ENCODE measurements around the gene DGKH.

The DGKH gene

DNA sequence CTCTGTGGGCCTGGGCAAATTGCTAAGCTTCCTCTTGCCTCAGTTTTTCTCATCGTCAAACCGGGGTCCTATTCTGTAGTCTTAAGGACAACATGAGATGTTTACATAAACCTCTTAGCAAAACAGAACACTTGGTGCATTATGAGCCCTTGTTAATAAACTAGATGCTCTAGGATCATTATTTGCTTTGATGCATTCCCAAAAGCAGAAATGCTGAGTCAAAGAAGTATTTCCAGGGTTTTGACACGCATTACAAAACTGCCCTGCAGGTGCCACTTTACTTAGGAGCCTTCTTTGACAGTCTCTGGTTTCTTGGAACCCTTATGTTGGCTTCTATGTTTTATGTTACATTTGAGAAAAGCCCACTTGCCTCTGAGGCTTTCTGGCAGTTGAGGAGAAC is 235.6 kb downstream of the DGKH start:
- TF ChIP-seq, protein P1, sequence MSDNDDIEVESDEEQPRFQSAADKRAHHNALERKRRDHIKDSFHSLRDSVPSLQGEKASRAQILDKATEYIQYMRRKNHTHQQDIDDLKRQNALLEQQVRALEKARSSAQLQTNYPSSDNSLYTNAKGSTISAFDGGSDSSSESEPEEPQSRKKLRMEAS (IDR thresholded peaks at IDR 0.05) = no peak
- no peak for TF ChIP-seq NFIC (IDR thresholded peaks at IDR 0.05)
- TF ChIP-seq, protein P2, sequence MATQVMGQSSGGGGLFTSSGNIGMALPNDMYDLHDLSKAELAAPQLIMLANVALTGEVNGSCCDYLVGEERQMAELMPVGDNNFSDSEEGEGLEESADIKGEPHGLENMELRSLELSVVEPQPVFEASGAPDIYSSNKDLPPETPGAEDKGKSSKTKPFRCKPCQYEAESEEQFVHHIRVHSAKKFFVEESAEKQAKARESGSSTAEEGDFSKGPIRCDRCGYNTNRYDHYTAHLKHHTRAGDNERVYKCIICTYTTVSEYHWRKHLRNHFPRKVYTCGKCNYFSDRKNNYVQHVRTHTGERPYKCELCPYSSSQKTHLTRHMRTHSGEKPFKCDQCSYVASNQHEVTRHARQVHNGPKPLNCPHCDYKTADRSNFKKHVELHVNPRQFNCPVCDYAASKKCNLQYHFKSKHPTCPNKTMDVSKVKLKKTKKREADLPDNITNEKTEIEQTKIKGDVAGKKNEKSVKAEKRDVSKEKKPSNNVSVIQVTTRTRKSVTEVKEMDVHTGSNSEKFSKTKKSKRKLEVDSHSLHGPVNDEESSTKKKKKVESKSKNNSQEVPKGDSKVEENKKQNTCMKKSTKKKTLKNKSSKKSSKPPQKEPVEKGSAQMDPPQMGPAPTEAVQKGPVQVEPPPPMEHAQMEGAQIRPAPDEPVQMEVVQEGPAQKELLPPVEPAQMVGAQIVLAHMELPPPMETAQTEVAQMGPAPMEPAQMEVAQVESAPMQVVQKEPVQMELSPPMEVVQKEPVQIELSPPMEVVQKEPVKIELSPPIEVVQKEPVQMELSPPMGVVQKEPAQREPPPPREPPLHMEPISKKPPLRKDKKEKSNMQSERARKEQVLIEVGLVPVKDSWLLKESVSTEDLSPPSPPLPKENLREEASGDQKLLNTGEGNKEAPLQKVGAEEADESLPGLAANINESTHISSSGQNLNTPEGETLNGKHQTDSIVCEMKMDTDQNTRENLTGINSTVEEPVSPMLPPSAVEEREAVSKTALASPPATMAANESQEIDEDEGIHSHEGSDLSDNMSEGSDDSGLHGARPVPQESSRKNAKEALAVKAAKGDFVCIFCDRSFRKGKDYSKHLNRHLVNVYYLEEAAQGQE (IDR thresholded peaks at IDR 0.05; ENCODE audit: low read depth) = no peak
- TF ChIP-seq EP300 (IDR thresholded peaks at IDR 0.05; ENCODE audit: borderline replicate concordance) = no peak
- TF ChIP-seq YY1 (IDR thresholded peaks at IDR 0.05; ENCODE audit: low read depth) = no peak
- TF ChIP-seq CEBPB (IDR thresholded peaks at IDR 0.05) = no peak
- TF ChIP-seq TCF12 (IDR thresholded peaks at IDR 0.05; ENCODE audit: low read depth) = no peak

Data from Ishikawa (cell line).